Smooth muscle cell (in vitro differentiated cells): ENCODE results near the gene POLR2J. TPM values are rescaled to one million over a fixed set of nuclear protein-coding genes. Genes with fewer than 3 reads are reported as not detected.

Experiments used
- DNase-seq: peaks from one replicate; lab custom pipeline; 2025; ENCODE audit not compliant: unreplicated experiment; lab: John Stamatoyannopoulos, UW
- H2AFZ ChIP-seq: fragments of 200-600 bp; sonication (generic); 2 replicates; pipeline ENCODE4 v1.6.0; 2016; ENCODE audit warnings: antibody characterized with exemption, low read depth, mild to moderate bottlenecking
- H3F3A ChIP-seq: fragments of 200-600 bp; sonication (generic); 2 replicates; pipeline ENCODE4 v1.6.0; 2017; ENCODE audit warnings: antibody characterized with exemption, low read depth
- H3K27ac ChIP-seq: fragments of 200-600 bp; sonication (generic); 2 replicates; pipeline ENCODE4 v1.5.1; 2016; ENCODE audit warnings: low read depth, mild to moderate bottlenecking
- H3K27me3 ChIP-seq: fragments of 200-600 bp; sonication (generic); 2 replicates; pipeline ENCODE4 v1.6.1; 2016; ENCODE audit warnings: low read depth, mild to moderate bottlenecking
- H3K36me3 ChIP-seq: fragments of 200-600 bp; sonication (generic); 2 replicates; pipeline ENCODE4 v1.5.1; 2016; ENCODE audit warnings: low read depth
- H3K4me1 ChIP-seq: fragments of 200-600 bp; sonication (generic); 2 replicates; pipeline ENCODE4 v1.5.1; 2016; ENCODE audit warnings: low read depth
- H3K4me2 ChIP-seq: fragments of 200-600 bp; sonication (generic); 2 replicates; pipeline ENCODE4 v1.6.0; 2016; ENCODE audit warnings: mild to moderate bottlenecking
- H3K4me3 ChIP-seq: fragments of 200-600 bp; sonication (generic); 2 replicates; pipeline ENCODE4 v1.5.1; 2016; ENCODE audit warnings: mild to moderate bottlenecking
- H3K79me2 ChIP-seq: fragments of 200-600 bp; sonication (generic); 2 replicates; pipeline ENCODE4 v1.6.0; 2016; ENCODE audit warnings: low read depth, mild to moderate bottlenecking
- H3K9ac ChIP-seq: fragments of 200-600 bp; sonication (generic); 2 replicates; pipeline ENCODE4 v1.6.0; 2016; ENCODE audit warnings: low read depth
- H3K9me3 ChIP-seq: fragments of 200-600 bp; sonication (generic); replicated peaks from 2 replicates; pipeline ENCODE4 v1.5.1; 2016; ENCODE audit warnings: low read depth
- H4K20me1 ChIP-seq: fragments of 200-600 bp; sonication (generic); 2 replicates; pipeline ENCODE4 v1.6.0; 2016; ENCODE audit warnings: low read depth
- CTCF ChIP-seq: fragments of 200-600 bp; sonication (generic); IDR thresholded peaks from 2 replicates; pipeline ENCODE4 v1.5.1; 2017; ENCODE audit warnings: borderline replicate concordance, mild to moderate bottlenecking, antibody characterized with exemption; ENCODE audit not compliant: insufficient read depth, poor library complexity, severe bottlenecking
- WGBS: methylation state at CpG from one replicate; pipeline ENCODE4 v1.1.7; 2016; ENCODE audit warnings: low lambda C conversion rate; 5-methylcytosine and 5-hydroxymethylcytosine counted together
- polyA plus RNA-seq: library from polyadenylated mRNA; unstranded; fragments of >200 nt; fragmentation: Nextera tagmentation; extraction: Ambion mirVana; gene quantifications from 2 replicates; pipeline ENCODE4 v1.2.1, GENCODE V29; 2016
- total RNA-seq: library from RNA; depleted of rRNA; stranded (reverse); fragments of >200 nt; gene quantifications from 2 replicates; pipeline ENCODE4 v1.2.3, GENCODE V29; 2014

Gene POLR2J
- total and polyA plus RNA-seq, 2 experiments from 2014 or later = 13.1 to 92.2 TPM

GRCh38 chr7:102450242-102450641, 28.5 kb downstream of the POLR2J start:
- no peak for DNase-seq
- 97% methylated on average over 6 of the region's 6 CpGs for WGBS
- H2AFZ ChIP-seq = no peak overlapping the region
- no peak overlapping the region for H3K4me2 ChIP-seq
- no peaks in the 10 kb centered on the region for H3K9me3 ChIP-seq
- no peak overlapping the region for H3K27ac ChIP-seq
- H3K27me3 ChIP-seq = no peaks in the 10 kb centered on the region
- H3K4me1 ChIP-seq = no peaks in the 10 kb centered on the region
- H4K20me1 ChIP-seq = peaks cover 11% of the 10 kb centered on the region
- H3K9ac ChIP-seq = no peak overlapping the region
- H3K79me2 ChIP-seq = no peaks in the 10 kb centered on the region
- H3K4me3 ChIP-seq = no peak overlapping the region
- no peak for TF ChIP-seq CTCF
- H3K36me3 ChIP-seq = no peaks in the 10 kb centered on the region
- no peaks in the 10 kb centered on the region for H3F3A ChIP-seq

DNA sequence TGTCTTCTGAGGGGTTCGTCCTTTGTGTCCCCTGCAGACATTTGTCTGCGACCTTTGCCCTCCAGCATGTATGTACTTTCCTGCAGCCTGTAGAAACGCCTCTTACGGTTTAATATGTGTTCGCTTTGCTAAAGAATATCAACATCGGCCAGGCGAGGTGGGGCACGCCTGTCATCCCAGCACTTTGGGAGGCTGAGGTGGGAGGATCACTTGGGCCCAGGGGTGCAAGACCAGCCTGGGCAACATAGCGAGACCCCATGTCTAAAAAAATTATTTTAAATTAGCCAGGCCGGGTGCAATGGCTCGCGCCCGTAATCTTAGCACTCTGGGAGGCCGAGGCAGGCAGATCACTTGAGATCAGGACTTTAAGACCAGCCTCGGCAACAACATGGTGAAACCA, 29.6 kb downstream of the POLR2J start:
- no peak for DNase-seq
- WGBS = 100% methylated on average over 15 of the region's 15 CpGs
- H3F3A ChIP-seq = no peaks in the 10 kb centered on the region
- no peaks in the 10 kb centered on the region for H3K27me3 ChIP-seq
- H2AFZ ChIP-seq = no peak overlapping the region
- no peak overlapping the region for H3K9ac ChIP-seq
- H4K20me1 ChIP-seq = peaks cover 11% of the 10 kb centered on the region
- H3K79me2 ChIP-seq = no peaks in the 10 kb centered on the region
- no peak for TF ChIP-seq CTCF
- H3K27ac ChIP-seq = no peak overlapping the region
- no peaks in the 10 kb centered on the region for H3K36me3 ChIP-seq
- no peaks in the 10 kb centered on the region for H3K4me1 ChIP-seq
- no peak overlapping the region for H3K4me3 ChIP-seq
- no peaks in the 10 kb centered on the region for H3K9me3 ChIP-seq
- no peak overlapping the region for H3K4me2 ChIP-seq

GRCh38 chr7:102447311-102447710, 31.4 kb downstream of the POLR2J start:
- H3K27ac ChIP-seq = no peak overlapping the region
- WGBS = 93% methylated on average over 14 of the region's 14 CpGs
- no peaks in the 10 kb centered on the region for H3F3A ChIP-seq

More at GRCh38 chr7:102447311-102447710, 31.4 kb downstream of the POLR2J start:
- H2AFZ ChIP-seq = no peak overlapping the region
- no peaks in the 10 kb centered on the region for H3K79me2 ChIP-seq
- H3K36me3 ChIP-seq = no peaks in the 10 kb centered on the region
- no peak overlapping the region for H3K4me2 ChIP-seq
- no peak overlapping the region for H3K4me3 ChIP-seq
- no peaks in the 10 kb centered on the region for H3K9me3 ChIP-seq
- no peaks in the 10 kb centered on the region for H3K27me3 ChIP-seq
- no peaks in the 10 kb centered on the region for H3K4me1 ChIP-seq
- TF ChIP-seq CTCF = no peak
- no peak overlapping the region for H3K9ac ChIP-seq
- DNase-seq = no peak
- peaks cover 11% of the 10 kb centered on the region for H4K20me1 ChIP-seq
